GM19324 (cell line): ENCODE measurements around the gene SPC25.
"Not testable (repeated sequence)": the region's sequence is repeated elsewhere in the genome, so short reads cannot be mapped to it uniquely, and the experiment has no call there.

Source experiments
- ATAC-seq: cut with Tn5 transposase; IDR thresholded peaks from one replicate; pipeline ENCODE4 v1.9.1; 2021; ENCODE audit warnings: mild to moderate bottlenecking, moderate library complexity; ENCODE audit not compliant: unreplicated experiment, low FRiP score

Gene SPC25

DNA sequence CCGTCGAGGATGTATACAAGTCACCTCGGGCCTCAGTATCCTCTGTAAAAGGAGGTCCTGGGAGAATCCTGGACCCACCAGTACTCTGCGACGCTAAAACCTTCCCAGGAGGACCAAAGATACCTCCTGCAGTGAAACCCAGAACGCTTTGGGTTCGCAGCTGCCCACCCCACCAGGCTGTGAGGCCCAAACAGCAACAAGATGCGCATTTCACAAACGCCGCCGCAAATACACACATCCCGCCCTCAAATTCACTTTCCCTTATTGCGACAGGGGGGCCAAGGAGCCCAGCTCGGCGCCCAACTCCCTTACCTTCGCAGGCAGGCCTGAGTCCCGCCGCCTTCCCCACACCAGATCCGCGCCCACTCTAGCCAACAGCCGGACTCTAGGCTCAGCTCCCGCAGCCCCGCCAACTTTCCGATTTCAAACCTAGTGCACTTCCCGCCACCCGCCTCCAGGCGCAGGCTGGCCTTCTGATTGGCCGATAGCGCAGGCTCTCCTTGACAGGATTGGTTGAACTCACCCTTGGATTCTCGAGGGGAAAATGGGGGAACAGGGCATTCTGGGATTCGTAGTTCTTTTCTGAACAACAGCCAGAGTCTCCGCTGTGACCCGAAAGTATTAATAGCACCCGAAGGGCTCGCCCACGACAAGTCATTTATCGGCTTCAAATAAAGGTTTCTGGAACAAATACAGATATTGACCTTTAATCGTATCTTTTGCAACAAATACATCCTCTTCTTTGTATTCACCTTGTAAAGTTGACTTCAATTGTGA lies at the start of gene SPC25:
TSS of gene SPC25 (minus strand) at position 425 of the 777 bp plus-strand sequence. CDS start 911 bp downstream, outside the sequence.
- peak; percentile 100 for ATAC-seq

- ATAC-seq, result no peak
These were observed 49.7 kb upstream of the SPC25 start for GRCh38 chr2:168939918-168940317.

- no peak for ATAC-seq
These were observed 48.8 kb upstream of the SPC25 start for GRCh38 chr2:168939061-168939460.

GRCh38 chr2:168935810-168936581 lies 45.8 kb upstream of the SPC25 start:
- no peak for ATAC-seq

GRCh38 chr2:168934826-168935225 lies 44.6 kb upstream of the SPC25 start:
- no peak for ATAC-seq

DNA sequence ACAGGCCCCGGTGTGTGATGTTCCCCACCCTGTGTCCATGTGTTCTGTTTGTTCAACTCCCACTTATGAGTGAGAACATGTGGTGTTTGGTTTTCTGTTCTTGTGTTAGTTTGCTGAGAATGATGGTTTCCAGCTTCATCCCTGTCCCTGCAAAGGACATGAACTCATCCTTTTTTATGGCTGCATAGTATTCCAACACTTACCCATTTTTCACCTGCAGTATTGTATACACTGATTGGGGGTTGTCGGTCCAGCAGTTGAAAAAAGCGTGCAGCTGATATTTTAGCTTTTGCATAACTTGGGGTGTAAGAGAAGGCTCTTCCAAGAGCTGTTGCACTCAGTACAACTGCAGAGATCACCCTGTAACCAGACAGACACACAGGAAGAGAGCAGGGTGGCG lies 41.9 kb upstream of the SPC25 start:
- ATAC-seq, result not testable (repeated sequence)

- ATAC-seq, result no peak
These were observed 40.0 kb upstream of the SPC25 start for GRCh38 chr2:168930242-168930641.

DNA sequence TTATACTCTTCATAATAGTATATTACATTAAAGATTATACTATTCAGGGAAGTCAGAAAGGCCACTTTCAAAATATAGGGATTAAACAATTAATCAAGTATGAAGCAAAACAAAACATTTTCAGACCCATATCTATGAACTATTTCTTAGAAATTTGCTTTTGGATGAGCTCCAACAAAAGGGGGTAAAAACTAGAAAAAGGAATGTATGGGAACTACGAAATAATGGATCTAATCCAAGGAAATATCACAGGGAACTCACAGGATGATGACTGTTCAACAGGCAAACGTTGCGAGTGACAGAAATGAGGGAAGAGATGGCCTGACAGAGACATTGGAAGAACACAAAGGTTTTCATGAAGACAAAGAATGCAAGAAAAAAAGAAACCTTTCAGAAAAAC lies 38.8 kb upstream of the SPC25 start:
- no peak for ATAC-seq

GRCh38 chr2:168928113-168928831 lies 38.0 kb upstream of the SPC25 start:
- no peak for ATAC-seq

GRCh38 chr2:168926621-168927386 lies 36.6 kb upstream of the SPC25 start:
- no peak for ATAC-seq

GRCh38 chr2:168920504-168921157 lies 30.4 kb upstream of the SPC25 start:
- ATAC-seq, result no peak

DNA sequence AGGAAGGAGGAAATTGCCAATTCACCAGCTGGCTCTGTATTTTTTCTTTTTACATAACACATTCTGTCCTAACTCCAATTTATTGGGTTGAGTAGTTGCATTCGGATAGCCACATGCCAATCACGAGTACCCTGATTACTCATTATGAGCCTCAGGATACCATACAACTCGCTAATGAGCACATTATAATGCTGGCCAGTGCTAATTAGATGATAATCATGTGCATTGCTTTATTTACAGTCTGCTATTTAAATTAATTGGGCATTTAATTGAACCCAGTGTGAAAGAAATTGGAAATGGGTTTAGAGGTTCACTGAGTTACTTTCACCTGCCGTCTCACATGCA lies 26.1 kb upstream of the SPC25 start:
- no peak for ATAC-seq

GRCh38 chr2:168915441-168916330 lies 25.5 kb upstream of the SPC25 start:
- ATAC-seq, result no peak

DNA sequence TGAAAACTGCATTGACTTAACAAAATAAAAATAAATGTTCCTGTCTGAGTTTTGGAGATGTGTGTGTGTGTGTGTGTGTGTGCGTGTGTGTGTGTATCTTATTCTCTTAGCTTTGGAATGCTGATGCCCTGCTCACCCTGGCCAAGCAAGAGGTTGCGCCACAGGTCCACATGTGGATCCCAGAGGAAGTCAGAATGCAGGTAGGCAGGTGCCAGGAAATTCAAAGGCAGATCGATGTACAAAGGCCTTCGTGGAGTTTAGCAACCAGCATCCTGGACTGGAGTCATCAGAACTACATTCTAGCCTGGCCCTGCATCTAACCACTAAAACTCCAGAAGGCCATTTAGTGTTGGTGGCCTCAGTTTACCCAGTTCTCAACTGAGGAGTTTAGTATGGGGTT lies 23.3 kb upstream of the SPC25 start:
- no peak for ATAC-seq

DNA sequence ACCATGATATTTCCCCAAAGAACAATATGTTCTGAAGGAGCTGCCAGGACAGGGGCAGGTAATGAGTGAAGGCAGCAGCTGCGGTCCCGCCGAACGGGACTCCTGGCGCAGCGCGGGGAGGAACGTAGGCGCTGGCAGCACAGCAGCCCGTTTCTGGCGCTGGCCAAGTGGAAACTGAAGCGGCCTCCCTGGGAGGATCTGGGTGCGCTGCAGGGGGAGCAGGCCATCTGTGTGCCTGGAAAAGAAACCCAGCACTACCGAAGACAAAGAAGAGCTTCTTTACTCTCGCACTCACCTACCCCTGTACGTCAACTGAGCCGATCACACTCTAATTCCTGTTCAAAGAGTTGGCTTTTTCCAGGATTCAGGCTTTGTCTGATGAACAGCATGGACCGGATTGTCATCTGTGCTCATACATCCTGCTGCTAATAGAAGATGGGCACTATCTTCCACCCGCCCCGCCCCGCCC lies 22.7 kb upstream of the SPC25 start:
- no peak for ATAC-seq

DNA sequence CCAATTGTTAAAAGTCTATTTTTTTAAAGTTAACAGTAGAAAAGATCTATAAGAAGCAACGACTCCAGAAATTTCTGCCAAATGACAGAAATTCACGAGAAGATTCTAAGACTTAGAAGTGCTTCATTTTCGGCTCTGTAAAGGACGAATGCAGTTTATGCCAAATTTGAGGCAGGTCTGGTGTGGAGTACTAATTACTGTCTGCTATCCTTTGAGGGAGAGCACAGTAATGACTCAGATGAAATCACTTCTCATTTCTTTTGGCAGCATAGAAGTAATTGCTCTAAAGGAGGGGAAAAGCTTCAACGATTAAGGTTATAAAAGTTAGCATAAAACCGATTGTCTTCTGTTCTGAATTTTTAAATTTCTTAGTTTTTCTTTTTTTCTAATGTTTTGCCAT lies 22.2 kb upstream of the SPC25 start:
- ATAC-seq, result no peak

- ATAC-seq, result no peak
These were observed 20.1 kb upstream of the SPC25 start for GRCh38 chr2:168910330-168910729.

DNA sequence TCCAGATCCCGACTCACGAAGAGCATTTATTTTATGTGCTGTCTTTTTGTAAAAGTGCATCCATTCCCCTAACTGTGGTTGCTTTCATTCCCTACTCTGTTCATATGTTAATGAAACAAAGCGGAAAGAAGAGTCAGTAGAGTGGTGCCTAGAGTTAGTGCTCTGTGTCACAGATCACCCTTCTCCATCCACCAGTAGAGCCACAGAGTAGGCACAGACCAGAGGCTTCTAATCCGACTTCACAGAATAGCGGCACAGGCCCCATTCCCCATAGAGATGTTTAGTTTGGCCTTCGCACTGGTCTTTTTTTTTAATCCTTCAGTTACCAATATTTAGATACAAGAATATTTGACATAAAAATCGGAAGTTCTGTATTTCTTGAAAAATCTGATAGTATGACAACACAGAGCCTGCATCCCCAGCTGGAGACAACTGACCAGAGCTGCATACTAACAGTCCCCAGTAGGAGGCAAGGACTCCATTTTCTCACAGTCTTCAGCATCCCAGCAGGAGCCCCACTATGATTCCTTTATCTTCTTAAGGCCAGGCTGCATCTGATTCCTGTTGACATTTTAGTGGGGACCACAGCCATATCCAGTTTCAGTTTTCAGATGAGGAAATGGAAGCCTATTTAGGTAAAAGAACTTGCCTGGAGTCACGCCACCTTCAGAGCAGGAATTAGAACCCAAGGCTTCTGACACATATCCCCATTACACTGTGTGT lies 17.9 kb upstream of the SPC25 start:
- no peak for ATAC-seq
